ENCODE measurements around the gene THADA.

- TF ChIP-seq CTCF (IDR thresholded peaks at IDR 0.05) (no peak), EZH2 (IDR thresholded peaks at IDR 0.05) (no peak)
These were observed 174.6 kb downstream of the THADA start for GRCh38 chr2:43421194-43421593.

Measured in neural progenitor cell (in vitro differentiated cells).